ENCODE results near the gene BRD9.

DNA sequence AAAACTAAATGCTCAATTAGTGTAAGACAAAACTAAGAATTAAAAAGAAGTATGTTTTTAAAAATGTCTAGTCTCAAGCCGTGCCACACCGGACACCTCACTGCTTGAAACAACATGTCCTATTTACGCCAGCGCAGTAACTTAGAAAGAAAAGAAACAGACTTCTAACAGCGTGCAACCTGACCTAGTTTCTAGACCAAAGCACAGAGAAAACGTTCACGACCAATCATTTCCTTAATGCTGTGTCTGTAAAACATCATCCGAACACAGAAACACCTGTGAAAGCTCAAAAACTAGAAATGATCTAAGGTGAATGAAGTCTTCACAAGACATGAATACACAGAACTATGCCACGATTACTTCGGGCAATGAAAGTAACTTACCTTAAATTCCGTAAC is 4.0 kb downstream of the BRD9 start:
- TF ChIP-seq, protein P1, sequence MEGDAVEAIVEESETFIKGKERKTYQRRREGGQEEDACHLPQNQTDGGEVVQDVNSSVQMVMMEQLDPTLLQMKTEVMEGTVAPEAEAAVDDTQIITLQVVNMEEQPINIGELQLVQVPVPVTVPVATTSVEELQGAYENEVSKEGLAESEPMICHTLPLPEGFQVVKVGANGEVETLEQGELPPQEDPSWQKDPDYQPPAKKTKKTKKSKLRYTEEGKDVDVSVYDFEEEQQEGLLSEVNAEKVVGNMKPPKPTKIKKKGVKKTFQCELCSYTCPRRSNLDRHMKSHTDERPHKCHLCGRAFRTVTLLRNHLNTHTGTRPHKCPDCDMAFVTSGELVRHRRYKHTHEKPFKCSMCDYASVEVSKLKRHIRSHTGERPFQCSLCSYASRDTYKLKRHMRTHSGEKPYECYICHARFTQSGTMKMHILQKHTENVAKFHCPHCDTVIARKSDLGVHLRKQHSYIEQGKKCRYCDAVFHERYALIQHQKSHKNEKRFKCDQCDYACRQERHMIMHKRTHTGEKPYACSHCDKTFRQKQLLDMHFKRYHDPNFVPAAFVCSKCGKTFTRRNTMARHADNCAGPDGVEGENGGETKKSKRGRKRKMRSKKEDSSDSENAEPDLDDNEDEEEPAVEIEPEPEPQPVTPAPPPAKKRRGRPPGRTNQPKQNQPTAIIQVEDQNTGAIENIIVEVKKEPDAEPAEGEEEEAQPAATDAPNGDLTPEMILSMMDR (IDR thresholded peaks at IDR 0.05), result no peak
- TF ChIP-seq POLR2A (IDR thresholded peaks at IDR 0.05), result no peak
- no peak for TF ChIP-seq POLR2AphosphoS5 (IDR thresholded peaks at IDR 0.05; ENCODE audit: insufficient read depth in 1 of 2, low read depth in 1 of 2)

All from vagina (tissue), 2 donors.